ENCODE data around the gene GOLGA2.
"Not testable (repeated sequence)": the region's sequence is repeated elsewhere in the genome, so short reads cannot be mapped to it uniquely, and the experiment has no call there.

Gene GOLGA2

DNA sequence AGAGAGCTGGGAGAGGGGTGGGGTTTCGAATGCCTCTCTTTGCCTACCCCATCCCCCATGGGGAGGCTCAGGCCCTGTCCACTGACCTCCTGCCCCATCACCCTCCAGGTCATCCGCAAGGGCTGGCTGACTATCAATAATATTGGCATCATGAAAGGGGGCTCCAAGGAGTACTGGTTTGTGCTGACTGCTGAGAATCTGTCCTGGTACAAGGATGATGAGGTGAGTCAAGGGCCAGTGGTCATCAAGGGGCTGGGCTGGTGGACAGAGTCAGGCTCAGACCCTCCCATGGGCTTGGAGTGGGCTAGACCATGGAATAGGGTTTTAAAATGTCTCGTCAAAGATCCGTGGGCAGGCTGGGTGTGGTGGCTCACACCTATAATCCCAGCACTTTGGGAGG is 33.7 kb downstream of the GOLGA2 start:
- DNase-seq (ENCODE audit: low read depth, low spot score), result no peak

- DNase-seq (ENCODE audit: low read depth, low spot score), result no peak
Observed at GRCh38 chr9:128233817-128234406, 41.9 kb downstream of the GOLGA2 start.

DNA sequence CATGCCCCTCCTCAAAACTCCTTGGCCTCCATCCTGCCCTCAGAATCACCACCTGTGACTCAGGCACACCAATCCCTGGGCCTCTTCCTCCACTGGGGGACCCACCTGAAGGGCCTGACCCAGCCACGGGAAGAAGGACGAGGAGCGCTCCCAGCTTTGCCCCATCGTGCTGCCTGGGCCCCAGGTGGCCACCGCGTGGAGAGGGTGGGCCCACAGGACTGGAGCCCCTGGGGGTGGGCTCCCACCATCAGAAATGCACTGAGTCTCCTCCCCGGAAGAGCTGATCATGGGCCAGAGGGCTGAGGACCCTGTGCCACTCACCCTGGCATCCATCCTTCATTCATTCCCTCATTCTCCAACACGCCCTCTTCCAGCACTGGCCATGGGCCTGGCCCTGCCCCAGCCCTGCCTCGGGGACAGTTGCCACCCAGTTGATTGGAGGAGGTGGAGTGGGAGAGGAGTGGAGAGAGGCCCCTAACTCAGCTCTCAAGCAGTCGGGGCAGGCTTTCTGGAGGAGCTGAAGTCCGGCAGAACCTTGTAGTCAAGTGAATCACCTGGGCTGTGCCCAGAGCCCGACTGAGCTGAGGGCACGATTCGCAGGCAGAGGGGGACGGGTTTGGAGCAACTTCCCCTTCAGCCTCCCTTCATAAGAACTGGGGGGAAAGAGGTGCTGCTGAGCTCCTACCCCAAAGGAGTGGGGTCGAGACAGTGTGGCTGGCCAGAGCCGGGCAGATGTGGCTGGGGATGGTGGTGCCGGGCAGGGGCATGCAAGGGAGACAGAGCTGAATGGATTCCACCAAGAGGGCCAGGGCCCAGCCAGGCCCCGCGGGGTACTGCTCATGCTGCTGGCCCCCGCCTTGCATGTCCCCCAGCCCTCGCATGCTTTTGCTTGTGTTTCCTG is 43.0 kb downstream of the GOLGA2 start:
- no peak for DNase-seq (ENCODE audit: low read depth, low spot score)

DNA sequence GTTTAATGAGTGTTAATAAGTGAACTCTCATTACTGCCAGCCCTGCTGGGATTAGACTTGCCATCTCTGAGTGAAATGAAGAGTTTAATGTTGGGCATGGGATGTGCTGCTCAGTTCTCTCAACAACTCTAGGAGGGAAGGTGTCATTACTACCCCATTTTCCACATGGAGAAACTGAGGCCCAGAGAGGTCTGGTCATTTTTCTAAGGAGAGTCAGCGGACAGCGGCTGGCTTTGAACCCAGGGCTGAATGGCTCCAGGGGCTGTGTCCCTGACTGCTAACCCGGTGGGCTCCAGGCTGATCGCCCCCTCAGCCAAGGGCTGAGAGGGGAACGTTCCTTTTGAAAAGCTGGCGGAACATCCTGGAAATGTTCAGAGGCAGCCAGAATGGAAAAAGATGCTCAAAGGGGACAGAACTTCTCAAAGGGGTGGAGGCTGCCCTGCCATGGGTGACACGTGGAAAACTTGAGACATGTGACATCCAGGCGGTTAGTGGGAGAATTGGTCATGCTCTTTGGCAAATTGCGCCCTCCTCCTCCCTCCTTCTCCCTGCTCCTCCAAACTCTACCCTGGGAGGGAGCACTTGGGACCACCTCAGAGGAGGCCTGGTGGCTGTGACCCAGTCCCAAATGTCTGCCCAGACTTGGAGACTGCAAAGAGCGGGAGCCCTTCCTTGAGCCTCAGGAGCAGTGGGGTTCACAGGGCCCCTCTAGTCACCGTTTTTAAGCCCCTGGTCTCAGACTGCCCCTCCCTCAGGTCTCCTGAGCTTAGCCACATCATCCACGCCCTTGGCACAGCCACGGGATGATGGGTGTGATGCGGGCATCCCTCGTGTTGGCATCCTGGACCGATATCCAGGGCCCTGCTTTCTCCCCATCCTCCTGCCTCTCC is 43.9 kb downstream of the GOLGA2 start:
- no peak for DNase-seq (ENCODE audit: low read depth, low spot score)

- not testable (repeated sequence) for DNase-seq (ENCODE audit: low read depth, low spot score)
Observed at GRCh38 chr9:128230897-128231296, 44.9 kb downstream of the GOLGA2 start.

GRCh38 chr9:128226412-128226801 is 49.4 kb downstream of the GOLGA2 start:
- no peak for DNase-seq (ENCODE audit: low read depth, low spot score)

GRCh38 chr9:128225770-128226411 is 49.9 kb downstream of the GOLGA2 start:
- DNase-seq (ENCODE audit: low read depth, low spot score), result no peak

GRCh38 chr9:128224877-128225276 is 50.9 kb downstream of the GOLGA2 start:
- no peak for DNase-seq (ENCODE audit: low read depth, low spot score)

DNA sequence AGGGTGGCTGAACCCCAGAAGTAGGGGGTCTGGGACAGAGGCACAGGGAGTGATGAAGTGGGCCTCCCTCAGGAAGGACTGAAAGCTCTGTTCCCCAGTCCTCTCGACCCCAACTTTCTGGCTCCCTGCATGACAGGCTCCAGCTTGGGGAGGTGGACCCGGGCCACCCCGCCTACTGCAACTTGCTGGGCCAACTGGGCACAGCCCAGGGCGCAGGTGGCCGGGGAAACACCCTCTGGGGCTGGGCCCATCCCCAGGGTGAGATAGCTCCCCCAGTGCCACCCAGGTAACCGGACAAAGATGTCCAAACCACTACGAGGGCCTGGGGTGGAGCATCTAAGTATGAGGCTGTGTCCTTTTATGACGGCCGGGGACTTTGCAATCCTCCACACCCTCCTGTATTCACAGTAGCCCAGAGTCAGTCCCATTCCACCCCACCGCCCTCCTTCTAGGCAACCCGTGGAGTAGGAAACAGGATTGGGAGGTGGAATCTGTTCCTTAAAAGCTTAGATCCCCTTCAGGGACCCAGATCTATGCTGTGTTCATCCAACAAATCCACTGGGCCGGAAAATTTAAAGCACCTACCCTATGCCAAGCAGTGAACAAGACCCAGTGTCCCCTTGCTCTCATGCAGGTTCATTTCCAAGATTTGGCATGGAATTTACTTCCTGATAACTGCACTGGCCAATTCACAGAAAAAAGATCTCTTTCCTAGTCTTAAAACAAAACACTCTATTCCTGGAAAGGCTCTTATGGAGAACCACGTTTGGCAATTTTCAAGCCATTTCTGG is 52.7 kb downstream of the GOLGA2 start:
- DNase-seq (ENCODE audit: low read depth, low spot score), result no peak

GRCh38 chr9:128222026-128222425 is 53.8 kb downstream of the GOLGA2 start:
- DNase-seq (ENCODE audit: low read depth, low spot score), result no peak

GRCh38 chr9:128219831-128220230 is 56.0 kb downstream of the GOLGA2 start:
- DNase-seq (ENCODE audit: low read depth, low spot score), result no peak

- peak; percentile 92 for DNase-seq (ENCODE audit: low read depth, low spot score)
Observed at GRCh38 chr9:128218518-128219389, 57.1 kb downstream of the GOLGA2 start.

DNA sequence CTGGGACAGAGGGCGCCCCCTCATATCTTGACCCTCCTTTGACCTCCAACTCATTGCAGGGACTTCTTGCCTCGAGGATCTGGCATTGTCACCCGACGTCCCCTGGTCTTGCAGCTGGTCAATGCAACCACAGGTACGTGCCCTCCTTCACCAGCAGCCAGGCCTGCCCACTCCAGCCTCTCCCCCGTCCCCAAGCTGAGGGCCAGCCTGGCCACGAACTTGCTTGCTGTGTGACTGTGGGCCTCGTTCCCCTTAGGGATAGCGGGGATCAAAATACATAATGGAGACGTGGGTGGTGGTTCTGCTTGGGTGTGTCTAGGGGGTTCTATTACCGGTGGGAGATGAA is 57.7 kb downstream of the GOLGA2 start:
- DNase-seq (ENCODE audit: low read depth, low spot score), result no peak

GRCh38 chr9:128216781-128217553 is 58.8 kb downstream of the GOLGA2 start:
- DNase-seq (ENCODE audit: low read depth, low spot score), result no peak

DNA sequence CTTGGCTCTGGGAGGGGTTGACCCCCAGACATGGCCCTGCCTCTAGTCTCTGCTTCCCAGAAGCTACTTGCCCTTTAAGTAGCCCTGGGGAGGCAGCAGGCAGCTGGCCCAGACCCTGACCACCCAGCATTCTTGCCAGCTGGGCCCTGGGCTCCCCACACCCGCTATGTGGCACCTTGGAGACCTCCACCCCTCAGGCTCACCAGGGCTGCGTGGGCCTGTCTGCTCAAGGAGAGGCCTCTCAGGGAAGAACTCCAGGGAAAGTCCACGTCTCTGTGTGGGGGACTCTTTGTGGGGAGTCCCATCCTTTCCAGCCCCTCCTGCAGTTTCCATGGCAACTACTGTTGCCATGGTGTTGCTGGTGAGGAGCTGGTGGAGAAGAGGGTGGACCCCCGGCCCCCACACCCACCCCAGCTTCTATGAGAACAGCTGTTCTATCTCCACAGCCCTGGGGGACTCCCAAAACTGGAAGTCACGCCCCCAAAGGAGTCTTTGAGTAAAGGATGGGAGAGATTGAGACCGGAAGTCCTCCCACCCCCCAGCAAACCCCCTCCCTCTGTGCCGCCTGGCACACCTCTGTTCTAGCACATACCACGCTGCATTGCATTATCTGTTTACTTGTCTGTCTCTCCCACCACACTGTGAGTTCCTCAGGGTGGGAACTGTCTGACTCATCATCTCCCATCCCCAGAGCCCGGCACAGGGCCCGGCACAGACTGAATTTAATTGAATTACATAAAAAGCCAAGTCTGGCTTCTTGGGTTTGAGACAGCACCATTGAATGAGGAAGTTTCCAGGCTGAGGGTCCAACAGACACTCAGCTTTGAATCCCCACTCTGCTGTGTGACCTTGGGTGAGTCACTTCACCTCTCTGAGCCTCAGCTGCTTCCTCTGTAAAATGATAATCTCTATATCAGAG is 60.1 kb downstream of the GOLGA2 start:
- DNase-seq (ENCODE audit: low read depth, low spot score), result peak; percentile 67

DNA sequence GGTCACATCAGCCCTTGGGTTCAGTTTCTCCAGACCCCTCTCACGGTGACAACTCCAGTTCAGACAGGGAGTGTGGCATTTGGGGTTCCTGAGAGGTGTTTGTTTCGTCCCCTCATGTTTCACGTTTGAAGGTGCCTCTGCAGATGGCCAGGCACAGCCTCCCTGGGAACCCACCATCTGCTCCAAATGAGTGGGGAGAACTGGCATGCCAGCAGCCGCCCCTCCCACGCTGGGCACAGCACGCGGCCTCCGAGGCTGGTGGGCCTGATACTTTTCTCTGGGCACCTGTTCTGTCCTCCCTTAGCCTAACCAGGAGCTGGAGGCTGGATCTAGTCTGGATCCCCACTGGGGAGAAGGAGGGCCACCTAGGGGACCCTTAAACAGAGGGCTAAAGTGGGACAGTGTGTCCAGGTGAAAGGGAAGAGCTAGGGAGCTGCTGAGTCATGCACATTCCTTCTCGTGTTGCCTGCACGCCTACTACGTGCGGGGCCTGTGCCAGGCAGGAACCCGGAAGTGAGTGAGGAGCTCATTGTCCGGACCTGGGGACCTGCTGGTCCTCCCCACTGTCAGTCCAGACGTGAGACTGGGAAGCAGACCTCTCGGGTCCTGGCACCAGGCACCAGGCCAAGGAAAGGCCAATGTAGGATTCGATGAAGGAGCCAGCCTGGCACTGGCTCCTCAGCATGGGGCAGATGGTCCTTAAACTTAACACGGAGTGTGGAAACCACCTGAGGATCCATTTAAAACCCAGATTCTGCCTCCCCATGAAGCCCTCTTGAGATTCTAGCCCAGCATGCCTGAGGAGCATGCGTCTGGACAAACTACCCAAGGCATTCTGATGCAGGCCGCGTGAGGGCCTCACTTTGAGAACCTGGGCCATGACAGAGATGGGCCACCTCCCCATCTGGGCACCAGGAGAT is 61.0 kb downstream of the GOLGA2 start:
- DNase-seq (ENCODE audit: low read depth, low spot score), result no peak
